ENCODE measurements around the gene GRSF1.

- TF ChIP-seq CTCF (IDR thresholded peaks at IDR 0.05) (no peak), POLR2AphosphoS5 (IDR thresholded peaks at IDR 0.05) (no peak)
These were observed 9.6 kb downstream of the GRSF1 start for GRCh38 chr4:70830054-70830453.

Measured in prostate gland (tissue), 2 donors.